Measurements from ENCODE around the gene CRIM1.

Gene CRIM1

DNA sequence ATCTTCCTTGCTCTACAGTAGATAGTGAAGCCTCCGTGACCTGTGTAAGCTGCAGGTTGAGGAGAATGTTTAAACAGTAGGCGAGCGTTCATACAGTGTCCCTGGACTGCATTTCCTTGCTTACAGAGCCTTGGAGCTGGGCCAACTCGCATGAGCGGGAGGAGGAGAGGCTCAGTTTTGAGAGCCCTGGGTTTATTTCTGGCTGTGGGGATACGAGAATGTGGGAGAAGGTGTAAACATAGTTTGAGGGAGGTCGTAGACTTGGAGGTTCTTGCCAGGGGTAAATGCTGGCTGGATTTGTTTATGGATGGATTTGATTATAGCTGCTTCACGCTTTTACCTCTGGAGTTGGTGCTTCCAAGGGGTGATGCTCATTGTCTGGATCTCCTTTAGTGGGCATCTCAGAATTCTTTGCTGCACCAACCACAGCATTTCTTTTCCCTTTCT, 20.8 kb downstream of the CRIM1 start:
- TF ChIP-seq, protein P1, sequence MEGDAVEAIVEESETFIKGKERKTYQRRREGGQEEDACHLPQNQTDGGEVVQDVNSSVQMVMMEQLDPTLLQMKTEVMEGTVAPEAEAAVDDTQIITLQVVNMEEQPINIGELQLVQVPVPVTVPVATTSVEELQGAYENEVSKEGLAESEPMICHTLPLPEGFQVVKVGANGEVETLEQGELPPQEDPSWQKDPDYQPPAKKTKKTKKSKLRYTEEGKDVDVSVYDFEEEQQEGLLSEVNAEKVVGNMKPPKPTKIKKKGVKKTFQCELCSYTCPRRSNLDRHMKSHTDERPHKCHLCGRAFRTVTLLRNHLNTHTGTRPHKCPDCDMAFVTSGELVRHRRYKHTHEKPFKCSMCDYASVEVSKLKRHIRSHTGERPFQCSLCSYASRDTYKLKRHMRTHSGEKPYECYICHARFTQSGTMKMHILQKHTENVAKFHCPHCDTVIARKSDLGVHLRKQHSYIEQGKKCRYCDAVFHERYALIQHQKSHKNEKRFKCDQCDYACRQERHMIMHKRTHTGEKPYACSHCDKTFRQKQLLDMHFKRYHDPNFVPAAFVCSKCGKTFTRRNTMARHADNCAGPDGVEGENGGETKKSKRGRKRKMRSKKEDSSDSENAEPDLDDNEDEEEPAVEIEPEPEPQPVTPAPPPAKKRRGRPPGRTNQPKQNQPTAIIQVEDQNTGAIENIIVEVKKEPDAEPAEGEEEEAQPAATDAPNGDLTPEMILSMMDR (conservative IDR thresholded peaks at IDR 0.05; ENCODE audit: low read depth): no peak
- H3K27ac ChIP-seq: peak overlapping the region; percentile 76
- no peak for DNase-seq (ENCODE audit: low spot score)
- CTCF ChIA-PET: interaction anchor here (1.0 to 1.2 kb wide), 2 partner anchors 18 to 24 kb away, joined by 3 to 5 read pairs; no protein-coding TSS in a partner anchor
- POLR2A ChIA-PET (ENCODE audit: low non-redundant PET): no interaction called here

DNA sequence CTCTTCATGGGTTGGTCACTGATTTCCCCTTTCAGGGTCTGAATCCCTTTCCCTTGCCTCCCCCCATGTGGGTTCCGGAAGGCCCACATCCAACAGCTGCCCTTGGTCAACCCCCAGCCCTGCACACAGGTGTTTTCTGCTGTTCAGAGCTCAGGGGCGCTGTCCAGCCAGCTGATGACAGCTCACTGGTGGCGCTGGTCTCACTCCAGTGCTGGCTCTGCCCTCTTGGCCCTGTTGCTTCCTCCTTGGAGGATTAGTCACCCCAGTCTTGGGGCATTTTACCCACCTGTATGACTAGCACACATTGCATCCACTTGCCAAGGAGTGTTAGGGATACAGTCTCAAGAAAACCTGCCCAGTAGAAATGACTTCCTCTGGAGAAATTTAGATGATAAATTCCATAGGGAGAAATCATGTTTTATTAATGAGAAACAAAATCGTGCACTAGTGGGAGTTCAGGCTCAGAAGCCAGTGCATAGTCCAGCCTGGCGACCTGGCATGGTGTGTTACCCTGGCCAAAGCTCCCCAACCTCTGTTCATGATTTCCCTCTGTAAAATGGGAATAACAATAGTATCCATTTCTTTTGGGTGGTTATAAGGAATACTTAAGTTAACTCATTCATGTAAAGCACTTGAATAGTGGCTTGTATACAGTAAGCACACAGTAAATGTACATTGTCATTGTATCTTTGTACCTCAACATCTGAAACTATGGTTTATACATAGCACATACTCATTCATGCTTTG, 21.6 kb downstream of the CRIM1 start:
- TF ChIP-seq, protein P1 (conservative IDR thresholded peaks at IDR 0.05; ENCODE audit: low read depth): no peak
- H3K27ac ChIP-seq: peak overlapping the region; percentile 76
- ChIA-PET POLR2A (ENCODE audit: low non-redundant PET) (no interaction called here), CTCF (no interaction called here)
- DNase-seq (ENCODE audit: low spot score): peak; percentile 90

DNA sequence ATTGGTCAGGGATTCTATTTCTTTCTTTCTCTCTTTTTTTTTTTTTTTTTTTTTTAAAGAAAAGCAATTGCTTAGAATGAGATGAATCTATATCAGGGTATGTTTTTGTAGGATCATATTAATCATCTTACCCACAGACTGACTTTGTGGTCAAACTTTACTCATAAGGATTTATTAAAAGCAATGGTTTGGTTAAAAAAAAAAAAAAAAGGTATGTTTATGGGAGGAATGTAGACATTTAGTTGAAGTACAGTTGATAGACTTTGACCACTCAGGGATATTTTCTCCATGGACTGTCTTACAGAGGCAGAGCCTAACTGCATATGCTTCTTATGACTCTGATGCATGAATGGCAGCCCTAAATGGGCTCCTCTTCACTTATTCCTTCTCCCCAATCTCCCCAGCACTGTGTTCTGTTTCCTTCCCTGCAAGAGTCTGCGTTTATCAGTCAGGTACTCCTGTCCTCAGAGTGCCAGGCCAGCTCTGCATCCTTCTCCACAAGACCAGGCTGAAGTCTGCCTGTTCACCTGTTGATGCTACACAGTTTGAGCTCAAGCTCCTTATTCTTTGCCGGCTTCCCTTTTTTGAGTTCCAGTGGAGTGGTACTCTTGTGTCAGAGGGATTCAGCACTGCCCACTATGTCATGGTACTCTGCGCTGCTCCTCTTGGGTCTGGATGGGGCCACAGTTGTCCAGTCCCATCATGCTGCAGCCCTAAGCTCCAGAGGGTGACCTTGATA, 24.3 kb downstream of the CRIM1 start:
- no peak for DNase-seq (ENCODE audit: low spot score)
- ChIA-PET CTCF (no interaction called here), POLR2A (ENCODE audit: low non-redundant PET) (no interaction called here)
- TF ChIP-seq, protein P1 (conservative IDR thresholded peaks at IDR 0.05; ENCODE audit: low read depth): no peak
- peak overlapping the region; percentile 49; the same call in 1 of the 2 replicates for H3K27ac ChIP-seq

DNA sequence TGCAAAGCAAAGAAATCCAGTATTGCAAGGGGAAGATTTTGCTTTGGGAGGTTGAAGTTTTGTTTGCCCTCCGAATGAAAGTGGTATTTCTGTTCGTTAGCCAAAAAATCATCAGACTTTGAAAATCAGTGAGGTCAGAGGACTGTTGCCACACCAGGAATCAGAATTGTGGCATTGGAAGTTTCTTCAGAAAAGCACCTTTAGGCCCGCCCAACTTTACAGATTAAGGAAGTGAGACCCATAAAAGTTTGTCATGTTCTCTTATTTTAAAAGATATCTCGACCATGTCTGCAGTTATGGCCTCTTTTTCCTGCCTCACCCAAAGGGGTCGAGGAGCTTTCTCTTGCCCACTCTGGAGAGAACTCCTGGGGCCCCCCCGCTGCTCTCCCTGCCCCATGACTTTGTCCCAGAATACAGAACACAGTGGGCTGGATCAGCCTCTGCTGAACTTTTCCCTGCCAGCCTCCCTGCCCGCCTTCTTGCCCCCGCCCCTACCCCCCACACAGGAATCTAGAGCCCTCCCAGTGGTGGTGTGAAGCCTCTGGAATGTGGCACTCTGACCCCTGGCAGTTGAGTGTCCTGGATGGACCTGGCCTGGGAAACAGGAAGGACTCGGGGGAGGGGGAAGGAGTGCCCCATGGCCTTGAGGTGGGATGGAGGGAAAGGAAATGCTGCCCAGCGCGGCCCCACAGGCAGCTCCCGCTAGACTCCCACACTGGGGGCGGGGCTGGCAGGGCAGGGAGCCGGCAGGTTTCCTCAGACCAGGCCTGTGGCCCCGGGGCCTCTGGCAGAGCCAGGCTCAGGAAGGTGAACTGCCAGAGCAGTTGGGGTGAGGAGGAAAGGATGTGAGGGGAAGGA, 25.3 kb downstream of the CRIM1 start:
- TF ChIP-seq, protein P1 (conservative IDR thresholded peaks at IDR 0.05; ENCODE audit: low read depth): no peak
- H3K27ac ChIP-seq: peak overlapping the region; percentile 73
- POLR2A ChIA-PET (ENCODE audit: low non-redundant PET): no interaction called here
- DNase-seq (ENCODE audit: low spot score): no peak
- CTCF ChIA-PET: no interaction called here

DNA sequence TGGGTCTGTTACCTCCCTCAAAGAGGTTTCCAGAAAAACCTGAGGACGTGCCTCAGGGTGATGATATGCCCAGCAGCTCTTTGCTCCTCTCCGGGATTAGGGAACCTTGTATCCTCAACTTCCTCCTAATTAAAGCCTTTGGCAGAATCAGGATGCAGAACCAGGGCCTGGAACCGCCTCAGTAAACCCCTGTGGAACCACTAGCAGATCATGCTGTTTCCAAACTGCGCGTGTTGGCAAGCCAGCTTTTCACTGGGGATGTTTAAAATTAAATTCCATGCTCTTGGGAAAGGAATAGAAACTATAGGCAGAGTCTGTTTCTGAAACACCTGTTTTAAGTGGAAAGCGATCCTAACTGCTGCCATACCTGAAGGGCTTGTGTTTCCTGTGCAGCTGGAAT, 26.4 kb downstream of the CRIM1 start:
- TF ChIP-seq, protein P1 (conservative IDR thresholded peaks at IDR 0.05; ENCODE audit: low read depth): no peak
- CTCF ChIA-PET: no interaction called here
- no peak for DNase-seq (ENCODE audit: low spot score)
- H3K27ac ChIP-seq: peak overlapping the region; percentile 73
- POLR2A ChIA-PET (ENCODE audit: low non-redundant PET): no interaction called here

DNA sequence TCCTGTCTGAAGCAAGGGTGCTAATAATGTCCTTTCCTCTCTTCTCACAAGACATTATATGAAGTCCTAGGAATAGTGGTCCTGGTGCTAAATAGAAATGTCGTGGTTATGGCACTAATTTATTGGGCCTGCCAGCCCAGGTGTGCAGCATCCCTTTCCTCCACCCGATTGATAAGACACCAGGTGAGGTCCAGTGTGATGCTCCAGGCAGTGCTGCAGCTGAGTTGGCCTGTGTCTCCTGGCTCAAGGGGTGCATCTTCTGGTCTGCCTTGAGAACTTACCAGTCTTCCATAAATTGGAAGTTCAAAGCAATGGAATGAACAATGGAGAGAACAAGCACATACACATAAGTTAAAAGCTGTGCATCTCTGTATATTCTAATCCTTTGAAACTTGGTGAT, 26.9 kb downstream of the CRIM1 start:
- no peak for DNase-seq (ENCODE audit: low spot score)
- POLR2A ChIA-PET (ENCODE audit: low non-redundant PET): no interaction called here
- no peak overlapping the region for H3K27ac ChIP-seq
- TF ChIP-seq, protein P1 (conservative IDR thresholded peaks at IDR 0.05; ENCODE audit: low read depth): no peak
- CTCF ChIA-PET: no interaction called here

All from RWPE1 (cell line).